ENCODE data around the gene NIT1. TPM values are rescaled to one million over a fixed set of nuclear protein-coding genes. Genes with fewer than 3 reads are reported as not detected.

Gene NIT1
- total and polyA plus RNA-seq, 9 of the 15 experiments (the other 6 are each of a cell fraction or from before 2014, with no cell fraction given): 18.4 to 76.0 (median 33.7) TPM

GRCh38 chr1:161153682-161154337 is 35.9 kb downstream of the NIT1 start, which contains the start of gene UFC1 (continued):
- no peak for TF ChIP-seq TRIM25 (IDR thresholded peaks at IDR 0.05; ENCODE audit: borderline replicate concordance)
- 0 out of 2 replicates have a peak, but pooled peaks have one; percentile 29 for TF ChIP-seq ZBTB43 (CRISPR knock-in tag; IDR thresholded peaks at IDR 0.05)
- TF ChIP-seq POLR2G (IDR thresholded peaks at IDR 0.05; ENCODE audit: low read depth, low read length): peak; percentile 80
- TF ChIP-seq EP400 (IDR thresholded peaks at IDR 0.05): peak; percentile 99
- peak; percentile 57; the same call in 1 of the 2 replicates for TF ChIP-seq SMAD4 (CRISPR knock-in tag; conservative IDR thresholded peaks at IDR 0.05)
- peak; percentile 83 for TF ChIP-seq NEUROD1 (IDR thresholded peaks at IDR 0.05; ENCODE audit: borderline replicate concordance, low read depth, low read length, partially characterized antibody)
- TF ChIP-seq NRF1 (conservative IDR thresholded peaks at IDR 0.05 in 1 of 2, IDR thresholded peaks at IDR 0.05 in 1 of 2): peak; percentile 73 to 75
- peak; percentile 46 to 88; a peak in 2 of 4 replicates for TF ChIP-seq ARNT (IDR thresholded peaks at IDR 0.05)
- TF ChIP-seq KLF1 (tag; IDR thresholded peaks at IDR 0.05): 0 out of 2 replicates have a peak, but pooled peaks have one; percentile 16
- TF ChIP-seq ZEB2 (IDR thresholded peaks at IDR 0.05): peak; percentile 94
- TF ChIP-seq MITF (IDR thresholded peaks at IDR 0.05): no peak
- TF ChIP-seq ARID2 (IDR thresholded peaks at IDR 0.05): no peak
- peak; percentile 77 for TF ChIP-seq EHMT2 (IDR thresholded peaks at IDR 0.05)
- peak; percentile 70 for TF ChIP-seq SAP30 (IDR thresholded peaks at IDR 0.05; ENCODE audit: borderline replicate concordance, insufficient read depth, low read depth, low read length, poor library complexity, severe bottlenecking)
- peak in 1 of 2 experiments; percentile 79; a peak in 1 of 4 replicates for TF ChIP-seq UBTF (IDR thresholded peaks at IDR 0.05; ENCODE audit: borderline replicate concordance in 1 of 2, low read depth in 2 of 2, low read length in 2 of 2)
- TF ChIP-seq MECOM (CRISPR knock-in tag; IDR thresholded peaks at IDR 0.05): no peak
- TF ChIP-seq ZBTB17 (CRISPR knock-in tag; IDR thresholded peaks at IDR 0.05): 0 out of 2 replicates have a peak, but pooled peaks have one; percentile 42
- TF ChIP-seq JUNB (CRISPR knock-in tag; conservative IDR thresholded peaks at IDR 0.05): no peak
- TF ChIP-seq NKRF (IDR thresholded peaks at IDR 0.05; ENCODE audit: borderline replicate concordance): peak; percentile 84

Measured in K562 (cell line).